Tibial artery (tissue), 4 donors: ENCODE results near the gene SLC35E2B.

ENCODE experiments used
- DNase-seq, 2 donors: peaks; one replicate each; pipeline ENCODE4 v3.0.0-alpha.2; 2019
- H3K27ac ChIP-seq, 2 donors: fragments of 200-600 bp; sonication (generic) in 1 of 2; 1 replicate in 1 of 2; 2 replicates in 1 of 2; pipeline ENCODE4 v1.5.1; 2018 to 2019; ENCODE audit warnings: mild to moderate bottlenecking in 1 of 2
- H3K27me3 ChIP-seq, 2 donors: fragments of 200-600 bp; sonication (generic) in 1 of 2; one replicate each; pipeline versions ENCODE4 v1.5.1 to v1.6.0; 2016 to 2019
- H3K36me3 ChIP-seq, 3 donors: fragments of 200-600 bp; sonication (generic) in 2 of 3; one replicate each; pipeline ENCODE4 v1.5.1; 2016 to 2019; ENCODE audit warnings: mild to moderate bottlenecking in 2 of 3
- H3K4me1 ChIP-seq, 4 donors: fragments of 200-600 bp; sonication (generic) in 2 of 4; 1 replicate in 3 of 4; 2 replicates in 1 of 4; pipeline ENCODE4 v1.5.1; 2016 to 2019
- H3K4me3 ChIP-seq, 2 donors: fragments of 200-600 bp; sonication (generic) in 1 of 2; 1 replicate in 1 of 2; 2 replicates in 1 of 2; pipeline ENCODE4 v1.5.1; 2018 to 2019; ENCODE audit warnings: mild to moderate bottlenecking in 2 of 2
- H3K9me3 ChIP-seq, 3 donors: fragments of 200-600 bp; sonication (generic) in 1 of 3; one replicate each; pipeline ENCODE4 v1.5.1; 2016 to 2019
- intact Hi-C: fragments of 100-400 bp; cut with DNase I; formaldehyde crosslinking; loops from one replicate; pipeline ENCODE4 v1.15.0; 2023; ENCODE audit warnings: low total_unique reads
- TF ChIP-seq, protein P1 (sequence below), 2 experiments: fragments of 200-600 bp in 1 of 2; fragments of 450-650 bp in 1 of 2; IDR thresholded peaks; one replicate each; pipeline ENCODE4 v1.5.1; 2017 to 2019; ENCODE audit warnings: antibody characterized with exemption in 2 of 2, mild to moderate bottlenecking in 1 of 2, moderate library complexity in 1 of 2

SLC35E2B gene

GRCh38 chr1:1687846-1688245 is 4.7 kb downstream of the SLC35E2B start:
- H3K36me3 ChIP-seq: peaks cover 0 to 5% (median 5%) of the 10 kb centered on the region in 3 donors
- intact Hi-C loops: no loop called here
- no peak overlapping the region for H3K4me3 ChIP-seq
- no peaks in the 10 kb centered on the region for H3K27me3 ChIP-seq
- DNase-seq: peak in 1 of 2 donors; percentile 17
- no peaks in the 10 kb centered on the region for H3K9me3 ChIP-seq
- TF ChIP-seq, protein P1, sequence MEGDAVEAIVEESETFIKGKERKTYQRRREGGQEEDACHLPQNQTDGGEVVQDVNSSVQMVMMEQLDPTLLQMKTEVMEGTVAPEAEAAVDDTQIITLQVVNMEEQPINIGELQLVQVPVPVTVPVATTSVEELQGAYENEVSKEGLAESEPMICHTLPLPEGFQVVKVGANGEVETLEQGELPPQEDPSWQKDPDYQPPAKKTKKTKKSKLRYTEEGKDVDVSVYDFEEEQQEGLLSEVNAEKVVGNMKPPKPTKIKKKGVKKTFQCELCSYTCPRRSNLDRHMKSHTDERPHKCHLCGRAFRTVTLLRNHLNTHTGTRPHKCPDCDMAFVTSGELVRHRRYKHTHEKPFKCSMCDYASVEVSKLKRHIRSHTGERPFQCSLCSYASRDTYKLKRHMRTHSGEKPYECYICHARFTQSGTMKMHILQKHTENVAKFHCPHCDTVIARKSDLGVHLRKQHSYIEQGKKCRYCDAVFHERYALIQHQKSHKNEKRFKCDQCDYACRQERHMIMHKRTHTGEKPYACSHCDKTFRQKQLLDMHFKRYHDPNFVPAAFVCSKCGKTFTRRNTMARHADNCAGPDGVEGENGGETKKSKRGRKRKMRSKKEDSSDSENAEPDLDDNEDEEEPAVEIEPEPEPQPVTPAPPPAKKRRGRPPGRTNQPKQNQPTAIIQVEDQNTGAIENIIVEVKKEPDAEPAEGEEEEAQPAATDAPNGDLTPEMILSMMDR (IDR thresholded peaks at IDR 0.05): no peak
- H3K4me1 ChIP-seq: peaks cover 0 to 29% (median 19%) of the 10 kb centered on the region in 4 donors
- no peak overlapping the region for H3K27ac ChIP-seq

DNA sequence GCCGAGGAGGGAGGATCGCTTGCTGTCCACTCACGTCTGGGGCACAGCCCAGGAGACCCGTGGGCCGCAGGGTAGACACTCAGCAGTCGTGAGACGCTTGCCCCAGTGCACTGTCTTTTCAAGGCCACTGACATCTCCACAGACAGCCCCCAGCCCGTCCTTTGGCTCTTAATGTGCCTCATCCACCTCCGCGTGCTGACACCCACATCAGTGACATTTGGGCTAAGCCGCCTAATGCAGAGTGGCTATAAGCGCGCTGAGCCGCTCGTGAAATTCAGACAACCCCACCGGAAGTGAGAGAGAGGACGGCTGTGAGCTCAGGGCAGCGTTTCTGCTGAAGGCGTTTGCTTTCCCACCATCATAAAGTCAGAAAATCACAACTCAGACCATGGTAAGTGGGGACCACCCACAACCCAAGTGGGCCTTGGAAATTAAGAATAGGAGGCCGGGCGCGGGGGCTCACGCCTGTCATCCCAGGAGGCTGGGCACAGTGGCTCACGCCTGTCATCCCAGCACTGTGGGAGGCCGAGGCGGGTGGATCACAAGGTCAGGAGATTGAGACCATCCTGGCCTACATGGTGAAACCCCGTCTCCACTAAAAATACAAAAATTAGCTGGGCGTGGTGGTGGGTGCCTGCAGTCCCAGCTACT is 8.4 kb downstream of the SLC35E2B start:
- DNase-seq: no peak
- no peaks in the 10 kb centered on the region for H3K9me3 ChIP-seq
- H3K27me3 ChIP-seq: no peaks in the 10 kb centered on the region
- intact Hi-C loops: no loop called here
- peaks cover 0 to 43% (median 16%) of the 10 kb centered on the region in 4 donors for H3K4me1 ChIP-seq
- peaks cover 0 to 13% (median 9%) of the 10 kb centered on the region in 3 donors for H3K36me3 ChIP-seq
- H3K4me3 ChIP-seq: no peak overlapping the region
- TF ChIP-seq, protein P1 (IDR thresholded peaks at IDR 0.05): no peak
- no peak overlapping the region for H3K27ac ChIP-seq

DNA sequence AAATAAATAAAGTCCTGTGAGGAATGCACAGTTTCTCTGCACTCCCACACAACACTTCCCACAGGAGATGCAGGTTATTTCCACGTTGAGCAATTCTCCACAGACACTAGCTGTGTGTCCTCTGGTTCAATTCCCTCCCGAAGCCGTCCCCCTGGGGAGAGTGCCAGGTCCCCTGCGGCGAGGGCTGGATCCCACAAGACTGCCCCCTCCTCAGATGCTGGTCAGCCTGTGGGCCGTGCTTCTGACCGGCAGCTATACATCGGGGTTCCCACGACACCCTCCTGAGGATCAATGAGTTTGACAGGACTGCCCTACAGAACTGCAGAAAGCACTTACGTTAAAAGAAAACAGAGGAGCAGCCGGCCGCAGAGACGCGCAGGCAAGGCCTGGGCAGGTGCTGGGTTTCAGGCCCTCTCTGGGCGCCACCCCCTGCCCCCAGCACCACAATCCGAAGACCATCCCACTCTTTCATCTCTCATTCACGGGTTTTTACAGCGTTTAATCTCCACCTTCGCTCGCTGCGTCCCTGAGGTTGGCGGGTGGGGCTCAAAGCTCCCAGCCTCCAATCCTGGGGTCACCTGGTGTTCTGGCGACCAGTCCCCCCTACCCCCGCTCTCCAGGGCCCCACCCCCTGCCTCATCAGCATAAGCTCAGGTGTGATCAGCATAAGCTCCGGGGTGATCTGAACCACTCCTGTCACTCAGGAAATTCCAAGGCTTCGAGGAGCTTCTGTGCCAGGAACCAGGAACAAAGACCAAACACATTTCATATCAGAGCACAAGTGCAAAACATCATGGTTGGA is 9.3 kb downstream of the SLC35E2B start:
- Histone ChIP-seq H3K4me1 (peaks cover 0 to 48% (median 16%) of the 10 kb centered on the region in 4 donors), H3K36me3 (peaks cover 0 to 20% (median 9%) of the 10 kb centered on the region in 3 donors), H3K4me3 (no peak overlapping the region), H3K9me3 (no peaks in the 10 kb centered on the region), H3K27me3 (no peaks in the 10 kb centered on the region), H3K27ac (no peak overlapping the region)
- intact Hi-C loops: no loop called here
- TF ChIP-seq, protein P1 (IDR thresholded peaks at IDR 0.05): no peak
- no peak for DNase-seq

DNA sequence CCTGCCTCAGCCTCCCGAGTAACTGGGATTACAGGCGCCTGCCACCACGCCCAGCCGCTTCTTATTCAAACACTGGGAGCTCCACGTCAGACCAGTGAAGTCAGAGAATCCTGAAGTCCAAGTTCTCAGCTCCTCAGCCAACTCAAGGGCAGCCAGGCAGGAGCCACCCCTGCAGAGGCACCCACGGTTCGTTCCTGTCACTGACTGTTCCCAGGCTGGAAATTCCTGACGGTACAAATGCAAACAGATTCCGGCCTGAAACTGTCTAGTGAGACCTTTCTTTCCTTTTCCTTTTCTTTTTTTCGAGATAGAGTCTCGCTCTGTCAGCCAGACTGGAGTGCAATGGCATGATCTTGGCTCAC is 11.7 kb downstream of the SLC35E2B start:
- TF ChIP-seq, protein P1 (IDR thresholded peaks at IDR 0.05): no peak

GRCh38 chr1:1680031-1680911 is 12.3 kb downstream of the SLC35E2B start:
- intact Hi-C loops: no loop called here
- Histone ChIP-seq H3K36me3 (peaks cover 0 to 23% (median 9%) of the 10 kb centered on the region in 3 donors), H3K4me1 (peaks cover 0 to 49% (median 3%) of the 10 kb centered on the region in 4 donors), H3K27ac (no peak overlapping the region), H3K27me3 (no peaks in the 10 kb centered on the region), H3K4me3 (no peak overlapping the region), H3K9me3 (no peaks in the 10 kb centered on the region)
- TF ChIP-seq, protein P1 (IDR thresholded peaks at IDR 0.05): no peak
- peak in 1 of 2 donors; percentile 34 for DNase-seq

More for the DNA sequence above, 11.7 kb downstream of the SLC35E2B start:
- peak in 1 of 2 donors; percentile 40 for DNase-seq
- Histone ChIP-seq H3K27me3 (no peaks in the 10 kb centered on the region), H3K36me3 (peaks cover 0 to 22% (median 9%) of the 10 kb centered on the region in 3 donors), H3K4me3 (no peak overlapping the region), H3K27ac (no peak overlapping the region), H3K4me1 (peaks cover 0 to 49% (median 4%) of the 10 kb centered on the region in 4 donors), H3K9me3 (no peaks in the 10 kb centered on the region)
- intact Hi-C loops: no loop called here
